GM19193 (cell line): ENCODE results near the gene SLC22A7.

Source experiments
- POLR2A ChIP-seq: IDR thresholded peaks from 4 replicates; pipeline ENCODE4 v1.6.1; 2011; ENCODE audit not compliant: insufficient read depth, insufficient read length; ENCODE audit errors: extremely low read depth

Gene SLC22A7

GRCh38 chr6:43313813-43314212 lies 15.8 kb downstream of the SLC22A7 start:
- TF ChIP-seq POLR2A: no peak

GRCh38 chr6:43318011-43318410 lies 20.0 kb downstream of the SLC22A7 start:
- TF ChIP-seq POLR2A: no peak

GRCh38 chr6:43325876-43326275 lies 27.8 kb downstream of the SLC22A7 start:
- no peak for TF ChIP-seq POLR2A

- TF ChIP-seq POLR2A: no peak
These were observed 30.5 kb downstream of the SLC22A7 start for GRCh38 chr6:43328528-43328927.

GRCh38 chr6:43331470-43331869 lies 33.4 kb downstream of the SLC22A7 start:
- no peak for TF ChIP-seq POLR2A

- no peak for TF ChIP-seq POLR2A
These were observed 33.8 kb downstream of the SLC22A7 start for GRCh38 chr6:43331891-43332290.

- TF ChIP-seq POLR2A: no peak
These were observed 36.5 kb downstream of the SLC22A7 start for GRCh38 chr6:43334466-43335095.

GRCh38 chr6:43335469-43335868 lies 37.4 kb downstream of the SLC22A7 start:
- TF ChIP-seq POLR2A: no peak

GRCh38 chr6:43336382-43336781 lies 38.3 kb downstream of the SLC22A7 start:
- TF ChIP-seq POLR2A: no peak

GRCh38 chr6:43338243-43338642 lies 40.2 kb downstream of the SLC22A7 start:
- TF ChIP-seq POLR2A: no peak

- no peak for TF ChIP-seq POLR2A
These were observed 41.1 kb downstream of the SLC22A7 start for GRCh38 chr6:43339168-43339567.

GRCh38 chr6:43347021-43347420 lies 49.0 kb downstream of the SLC22A7 start:
- no peak for TF ChIP-seq POLR2A

GRCh38 chr6:43347444-43347843 lies 49.4 kb downstream of the SLC22A7 start:
- TF ChIP-seq POLR2A: no peak
